ENCODE measurements around the gene THSD4.

The THSD4 gene

DNA sequence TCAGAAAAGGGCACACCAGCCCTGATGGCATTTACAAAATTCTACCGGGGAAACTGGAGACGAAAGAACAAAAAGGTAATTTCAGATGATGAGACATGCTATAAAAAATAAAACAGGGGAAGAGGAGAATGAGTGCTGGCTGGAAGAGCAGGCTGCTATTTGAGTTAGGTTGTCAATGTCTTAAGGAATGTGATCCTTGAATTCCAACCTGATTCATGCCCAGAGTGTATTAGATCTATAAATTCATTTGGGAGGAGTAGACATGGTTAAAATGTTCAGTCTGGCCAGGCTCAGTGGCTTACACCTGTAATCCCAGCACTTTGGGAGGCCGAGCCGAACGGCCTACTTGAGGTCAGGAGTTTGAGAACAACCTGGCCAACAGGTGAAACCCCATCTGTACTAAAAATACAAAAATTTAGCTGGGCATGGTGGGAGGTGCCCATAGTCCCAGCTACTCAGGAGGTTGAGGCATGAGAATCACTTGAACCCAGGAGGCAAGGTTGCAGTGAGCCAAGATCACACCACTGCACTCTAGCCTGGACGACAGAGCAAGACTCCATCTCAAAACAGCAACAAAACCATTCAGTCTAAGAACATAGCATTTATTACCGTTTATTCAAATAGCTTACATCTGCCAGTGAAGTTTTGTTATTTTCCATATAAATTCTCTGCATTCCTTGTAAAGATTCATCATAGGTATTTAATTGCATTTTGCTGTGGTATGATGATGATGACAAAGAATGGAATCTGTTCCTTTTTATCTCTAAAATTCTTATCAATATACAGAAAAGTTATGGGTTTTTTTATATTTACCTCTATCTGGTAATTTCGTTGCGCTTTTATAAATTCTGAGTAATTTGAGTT lies 568.4 kb downstream of the THSD4 start:
- peak; percentile 71 for DNase-seq

DNA sequence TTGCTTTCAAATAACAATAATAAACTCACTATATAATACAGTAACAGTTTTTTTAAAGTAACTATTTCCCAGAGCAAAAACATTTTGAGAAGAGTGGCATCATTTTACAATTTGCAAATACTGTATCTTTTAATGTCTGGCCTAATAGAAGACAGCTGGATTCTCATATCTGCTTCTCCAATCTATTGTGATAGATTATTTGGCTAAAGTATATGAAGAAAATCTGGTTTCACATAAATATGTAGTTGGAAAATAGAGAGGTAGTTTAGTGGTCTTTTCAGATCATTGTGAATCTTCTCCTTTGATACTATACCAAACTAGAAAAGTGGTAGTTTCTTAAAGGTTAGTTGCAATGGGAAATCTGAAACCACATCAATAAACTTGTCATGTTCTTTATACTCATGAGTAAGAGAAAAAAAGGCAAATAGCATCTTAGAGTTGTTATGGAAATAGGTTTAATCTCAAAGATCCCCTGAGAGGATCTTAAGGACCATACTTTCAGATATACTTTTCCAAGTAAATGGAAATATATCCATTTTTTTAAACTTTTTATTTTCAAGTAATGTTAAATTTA lies 570.2 kb downstream of the THSD4 start:
- peak; percentile 41 for DNase-seq

DNA sequence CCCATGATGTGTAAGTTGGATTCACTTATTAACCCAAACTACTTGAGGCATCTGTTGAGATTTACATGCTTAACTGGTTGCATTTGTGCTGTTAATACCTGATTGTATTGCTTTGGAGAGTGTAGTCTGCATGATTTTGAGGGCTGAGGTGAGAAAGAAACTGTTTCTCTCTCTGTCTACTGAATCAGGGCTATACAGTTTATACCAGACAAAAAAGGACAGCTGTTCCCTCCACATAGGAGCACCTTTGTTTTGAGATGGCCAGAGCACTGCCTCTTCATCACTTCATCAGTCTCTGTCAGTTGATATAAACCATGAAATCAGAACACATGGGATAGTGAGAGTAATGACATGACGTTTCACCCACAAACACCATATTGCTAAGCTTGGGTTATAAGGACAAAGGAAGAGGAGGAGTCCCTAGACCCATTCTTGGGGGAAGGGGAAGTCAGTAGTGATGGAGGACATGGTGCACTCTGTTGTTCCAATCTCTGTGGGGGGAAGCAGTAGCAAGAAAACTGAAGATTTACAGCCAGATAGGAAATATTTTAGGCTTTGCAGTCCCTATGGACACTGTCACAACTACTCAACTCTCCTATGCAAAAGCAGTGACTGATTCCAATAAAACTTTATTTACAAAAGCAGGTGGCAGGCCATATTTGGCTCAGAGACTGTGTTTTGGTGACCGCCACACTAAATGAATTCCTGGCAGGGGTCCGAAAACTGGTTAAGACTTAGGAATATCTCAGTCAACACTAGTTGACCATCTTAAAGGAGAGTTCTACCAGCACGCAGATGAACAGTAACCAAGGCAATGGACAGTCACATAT lies 571.2 kb downstream of the THSD4 start:
- DNase-seq = no peak

DNA sequence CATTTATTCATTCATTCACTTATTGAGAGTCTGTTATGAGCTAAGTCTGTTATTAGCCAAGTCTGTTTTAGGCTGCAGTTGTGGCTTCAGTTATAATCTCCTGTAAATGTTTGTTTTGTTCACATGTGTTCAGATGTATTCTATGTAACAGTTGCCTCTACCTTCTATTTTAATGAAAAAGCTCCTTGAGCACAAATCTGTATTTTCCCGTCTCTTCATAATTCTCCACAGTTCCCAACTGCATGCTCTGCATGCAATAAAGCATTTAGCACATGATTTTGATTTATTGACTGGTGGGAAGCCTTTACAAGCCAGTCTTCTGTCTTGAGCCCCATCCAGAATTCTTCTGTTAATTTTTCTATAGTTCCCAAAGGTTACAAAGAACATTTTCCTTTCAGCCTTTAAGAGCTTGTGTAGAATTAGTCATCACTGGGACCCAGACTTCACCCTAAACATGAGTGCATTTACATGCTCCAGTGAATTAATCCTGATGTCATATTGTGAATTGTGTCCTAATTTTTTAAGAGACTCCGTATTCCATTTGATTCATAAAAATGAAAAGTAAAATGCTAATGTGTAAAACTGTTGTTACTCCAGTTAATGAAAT lies 572.7 kb downstream of the THSD4 start:
- DNase-seq = peak; percentile 82

DNA sequence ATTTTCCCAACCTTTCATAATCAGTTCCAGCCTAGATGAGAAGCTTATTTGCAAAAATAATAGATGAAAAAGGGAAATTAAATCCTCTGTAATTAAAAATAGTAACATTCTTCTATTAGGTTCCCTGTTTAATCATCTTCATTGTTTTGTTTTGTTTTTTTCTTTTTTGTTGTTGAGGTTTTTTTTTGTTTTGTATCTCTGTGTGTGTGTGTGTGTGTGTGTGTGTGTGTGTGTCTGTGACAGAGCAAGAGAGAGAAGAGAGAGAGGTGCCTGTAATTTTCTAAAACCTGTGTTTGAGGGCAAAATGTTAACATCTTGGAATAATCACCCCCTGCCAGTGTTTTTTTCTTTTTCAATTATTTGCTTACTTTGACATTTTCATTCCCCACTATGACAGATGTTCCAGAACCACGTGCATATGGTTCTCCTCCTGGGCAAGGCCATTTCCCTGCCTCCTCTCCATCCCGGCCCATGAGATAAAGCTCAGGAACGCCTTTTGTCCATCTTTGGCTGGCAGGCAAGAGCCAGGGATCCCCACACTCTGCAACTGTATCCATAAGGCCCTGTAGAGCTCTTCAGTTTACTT lies 573.3 kb downstream of the THSD4 start:
- DNase-seq = no peak

DNA sequence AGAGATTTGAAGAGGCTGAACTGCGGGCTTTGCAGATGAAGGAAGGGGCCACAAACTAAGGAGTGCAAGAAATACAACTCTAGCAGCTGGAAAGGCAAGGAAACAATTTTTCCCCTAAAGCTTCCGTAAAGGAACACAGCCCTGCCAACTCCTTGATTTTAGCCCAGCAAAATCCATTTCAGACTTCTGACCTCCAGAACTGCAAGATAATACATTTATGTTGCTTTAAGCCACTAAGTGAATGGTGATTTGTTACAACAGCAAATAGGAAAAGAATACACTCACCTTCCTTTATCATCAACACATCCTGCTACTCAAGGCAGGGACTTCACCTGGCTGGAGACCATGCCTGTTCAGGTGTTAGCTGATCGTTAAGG lies 575.8 kb downstream of the THSD4 start:
- DNase-seq = no peak

DNA sequence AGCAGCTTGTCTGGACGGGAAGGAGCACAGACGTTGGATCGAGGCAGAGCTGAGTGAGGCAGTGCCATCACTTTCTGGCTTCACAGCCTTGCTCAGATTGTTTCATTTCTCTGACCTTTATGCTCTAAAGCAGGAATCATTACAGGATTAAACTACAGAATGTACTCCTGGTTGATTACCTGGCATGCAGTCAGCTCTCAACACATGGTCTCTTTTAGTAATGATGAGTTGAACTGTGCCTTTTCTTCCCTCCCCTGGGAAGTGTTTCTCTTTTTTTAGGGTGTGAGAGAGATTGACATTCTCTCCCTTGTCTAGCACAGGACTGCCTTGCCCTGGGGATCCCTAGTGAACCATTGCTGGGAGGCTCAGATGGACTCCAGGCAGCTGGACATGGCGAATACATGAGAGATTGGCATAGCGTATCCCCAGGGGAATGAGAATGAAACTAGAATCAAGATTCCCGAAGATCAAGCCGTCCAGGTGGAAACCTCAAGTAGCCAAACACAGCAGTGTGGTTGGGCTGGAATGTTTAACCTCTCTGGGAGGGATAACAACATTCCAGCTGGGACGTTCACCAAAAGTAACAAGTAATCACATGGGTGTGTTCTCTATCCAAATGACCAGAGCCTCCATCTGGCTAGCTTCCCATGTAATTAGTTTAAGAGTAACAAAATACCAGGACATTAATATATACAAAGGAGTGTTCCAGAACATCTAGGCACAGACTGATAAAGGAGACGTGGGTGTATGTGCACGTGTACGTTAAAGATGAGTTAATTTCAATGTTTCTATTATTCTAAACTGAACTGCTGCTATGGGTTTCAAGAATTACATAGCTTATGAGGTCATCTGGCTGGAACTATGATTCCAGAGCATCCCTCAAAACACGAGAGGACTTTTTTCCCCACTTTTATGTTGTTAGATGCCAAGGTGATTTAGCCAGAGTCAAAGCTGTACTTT lies 576.5 kb downstream of the THSD4 start:
- DNase-seq = peak; percentile 84

DNA sequence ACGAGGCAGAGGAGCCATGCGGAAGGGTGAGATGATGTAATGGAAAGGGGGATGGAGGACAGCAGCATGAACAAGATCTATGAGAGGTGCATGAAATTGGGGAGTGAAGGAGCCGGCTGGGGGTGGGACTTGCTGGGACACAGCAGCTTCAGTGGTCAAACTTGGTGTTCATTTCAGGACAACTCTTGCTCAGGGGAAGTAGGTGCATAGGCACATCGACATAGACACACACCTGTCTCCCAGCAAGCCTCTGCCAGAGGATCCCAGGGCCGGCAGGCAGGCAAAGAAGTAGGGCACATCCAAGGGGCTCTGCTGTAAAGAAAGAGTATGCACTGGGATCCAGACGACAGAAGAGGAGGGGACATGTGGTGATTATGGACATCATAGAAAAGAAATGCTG lies 582.0 kb downstream of the THSD4 start:
- DNase-seq = no peak

DNA sequence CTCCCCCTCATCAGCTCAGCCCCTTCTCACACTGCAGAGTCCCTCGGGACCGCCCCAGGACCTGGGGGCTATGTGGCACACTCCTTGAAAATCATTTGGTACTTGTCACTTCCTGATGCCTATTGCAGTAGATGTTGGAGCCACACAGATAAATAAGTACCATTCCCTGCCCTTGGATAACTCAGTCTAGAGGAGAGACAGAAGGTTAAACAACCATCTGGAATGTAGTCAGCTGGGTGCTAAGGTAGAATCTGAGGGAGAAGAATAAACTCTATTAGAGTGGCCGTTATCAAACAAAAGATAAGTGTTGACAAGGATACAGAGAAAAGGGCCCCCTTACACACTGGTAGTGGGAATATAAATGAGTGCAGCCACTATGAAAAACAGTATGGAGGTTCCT lies 582.8 kb downstream of the THSD4 start:
- DNase-seq = no peak

DNA sequence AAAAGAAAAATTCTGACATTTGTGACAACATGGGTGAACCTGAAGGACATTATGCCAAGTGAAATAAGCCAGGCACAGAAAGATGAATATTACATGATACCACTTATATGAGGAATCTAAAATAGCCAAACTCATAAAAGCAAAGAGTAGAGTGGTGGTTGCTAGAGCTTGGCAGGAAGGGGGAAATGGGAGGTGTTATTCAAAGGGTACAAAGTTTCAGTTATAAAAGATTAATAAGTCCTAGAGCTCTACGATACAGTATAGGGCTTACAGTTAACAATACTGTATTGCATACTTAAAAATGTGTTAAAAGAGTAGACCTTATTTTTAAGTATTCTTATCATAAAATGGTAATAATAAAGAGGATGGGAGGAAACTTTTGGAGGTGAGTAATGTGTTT lies 583.5 kb downstream of the THSD4 start:
- DNase-seq = no peak

DNA sequence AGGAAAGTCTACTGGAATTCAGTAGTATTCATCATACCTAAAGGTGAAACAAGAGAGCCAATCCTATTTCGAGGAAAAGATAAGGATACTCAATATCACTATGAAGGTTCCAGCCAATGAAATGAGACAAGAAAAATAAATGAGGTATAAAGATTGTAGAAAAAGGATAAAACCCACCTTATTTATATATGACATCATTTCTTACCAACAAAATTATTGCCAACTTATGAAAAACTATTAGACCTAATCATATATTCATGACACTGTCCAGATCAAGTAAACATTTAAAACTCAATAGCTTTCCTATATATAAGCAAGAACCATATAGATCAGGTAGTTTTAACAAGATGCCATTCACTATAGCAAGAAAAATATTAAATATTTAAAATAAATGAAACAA lies 584.7 kb downstream of the THSD4 start:
- DNase-seq = no peak

DNA sequence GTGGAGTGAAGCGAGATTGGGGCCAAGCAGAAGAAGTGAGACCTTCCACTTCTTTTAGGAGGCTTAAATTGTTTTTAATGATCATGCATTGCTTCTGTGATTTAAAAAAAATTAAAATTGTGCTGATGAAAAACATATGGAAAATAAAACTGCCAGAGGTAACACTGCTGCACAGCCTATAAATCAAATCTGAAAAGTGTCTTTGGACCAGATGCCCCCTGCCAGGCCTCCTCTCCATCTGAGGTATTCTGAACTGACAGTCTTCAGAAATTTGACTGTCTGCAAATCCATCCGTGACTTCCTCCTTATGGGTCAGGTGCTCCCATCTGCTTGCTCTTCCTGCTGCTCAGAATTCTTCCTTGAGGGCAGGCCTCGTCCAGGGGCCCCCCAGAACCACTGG lies 586.5 kb downstream of the THSD4 start:
- DNase-seq = no peak

DNA sequence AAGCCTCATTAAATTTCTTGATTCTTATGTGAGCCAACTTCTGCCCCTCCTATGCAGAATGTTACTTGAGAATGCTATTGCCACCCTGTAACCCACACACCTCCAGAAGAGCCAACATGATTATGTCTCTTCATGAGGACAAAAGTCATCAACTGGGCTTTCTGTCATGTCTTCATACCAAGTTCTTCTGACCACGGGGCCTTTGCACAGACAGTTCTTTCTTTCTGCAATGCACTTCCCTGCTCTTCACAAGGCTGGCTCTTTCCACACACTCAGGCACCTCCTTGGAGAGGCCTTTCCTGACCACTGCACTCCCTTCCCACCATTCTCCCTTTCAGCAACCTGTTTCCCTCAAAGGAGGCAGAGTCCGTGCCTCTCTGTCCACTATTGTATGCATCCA lies 587.2 kb downstream of the THSD4 start:
- DNase-seq = no peak

DNA sequence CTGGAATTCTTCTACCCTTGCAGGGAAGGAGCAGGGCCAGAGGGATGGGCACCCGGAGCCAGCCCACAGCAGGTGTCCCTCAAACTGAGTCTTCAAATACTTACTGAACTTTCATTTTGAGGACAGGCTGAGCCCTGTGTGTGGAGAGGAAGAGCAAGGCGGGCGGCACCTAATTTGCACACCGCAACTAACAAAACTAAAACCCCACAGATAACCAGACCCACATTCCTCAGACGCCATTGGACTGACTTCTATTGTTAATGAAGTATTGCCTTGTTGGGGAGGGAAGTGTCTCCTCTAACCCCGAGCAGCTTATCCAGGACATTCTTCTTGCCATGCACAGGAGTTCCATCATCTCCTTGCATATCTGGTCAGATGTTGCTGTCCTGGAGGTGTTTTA lies 589.9 kb downstream of the THSD4 start:
- peak; percentile 71 for DNase-seq

DNA sequence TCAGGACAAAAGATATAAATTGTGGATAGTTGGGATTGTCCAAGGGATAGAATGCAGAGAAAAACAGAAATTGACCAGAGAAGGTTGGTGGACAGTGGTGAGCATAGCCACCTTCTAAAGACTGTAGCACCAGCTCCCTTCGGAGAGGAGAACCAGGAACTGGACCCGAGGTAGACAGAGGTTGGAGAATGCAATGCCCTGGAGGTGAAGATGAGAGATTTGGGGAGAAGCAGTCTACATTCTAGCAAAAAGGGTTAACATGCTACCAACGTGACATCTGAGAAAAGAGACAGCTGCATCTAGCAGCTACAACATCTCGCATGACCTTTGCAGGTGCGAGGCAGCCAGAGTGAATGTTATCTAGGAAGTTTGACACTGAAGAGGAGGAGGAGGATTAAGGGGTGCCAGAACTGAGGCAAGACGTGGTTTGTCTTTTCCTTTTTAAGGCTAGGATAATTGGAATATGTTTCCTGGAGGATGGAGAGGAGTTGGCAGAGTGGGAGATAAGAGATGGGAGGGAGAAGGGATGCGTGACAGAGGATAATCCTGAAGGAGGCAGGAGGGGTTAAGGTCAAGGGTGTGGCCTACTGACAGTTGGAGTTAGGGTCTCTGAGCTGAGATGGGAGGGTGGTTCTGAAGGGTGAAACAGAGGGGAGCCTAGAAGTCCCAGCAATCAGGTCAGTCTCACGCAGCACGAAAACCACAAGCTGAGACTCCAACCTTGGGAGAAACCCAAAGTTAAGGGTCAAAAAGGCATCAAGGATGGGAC lies 591.4 kb downstream of the THSD4 start:
- DNase-seq = no peak

DNA sequence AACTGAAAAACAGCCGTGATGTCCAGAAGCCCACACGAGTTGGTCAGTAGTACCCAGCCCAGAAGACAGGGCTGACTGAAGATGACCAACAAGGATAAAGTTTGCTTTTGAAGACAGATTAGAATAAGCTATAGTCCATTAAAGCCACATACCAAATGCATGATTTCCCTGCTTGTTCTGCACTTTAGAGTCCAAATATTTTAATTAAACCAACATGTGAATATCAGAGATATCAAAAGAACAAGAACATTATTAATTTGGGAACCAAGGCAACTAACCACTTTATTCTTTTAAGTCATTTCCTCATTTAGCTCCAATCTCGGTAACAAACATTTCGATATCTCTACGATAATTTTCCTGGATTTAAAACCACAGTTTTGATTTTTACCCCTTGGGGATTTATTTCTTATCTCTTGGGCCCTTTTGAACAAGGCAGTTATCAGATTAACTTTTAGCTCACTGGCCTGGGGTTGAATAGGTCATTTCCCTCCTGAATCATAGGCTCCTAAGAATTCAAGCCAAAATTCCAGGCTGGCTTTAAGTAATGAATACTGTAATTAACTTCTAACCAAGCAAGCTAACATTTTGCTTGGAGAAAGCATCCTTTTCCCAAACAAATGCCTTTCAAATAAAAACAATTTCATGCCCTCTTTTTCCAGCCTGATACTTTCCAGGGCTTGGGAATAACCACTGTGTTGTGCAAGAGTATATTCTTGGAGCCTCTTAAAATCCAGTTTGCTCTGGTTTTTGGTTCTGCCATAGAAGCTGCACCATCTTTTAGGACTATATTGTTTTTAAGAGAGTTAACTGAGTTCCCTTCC lies 592.2 kb downstream of the THSD4 start:
- DNase-seq = peak; percentile 73

DNA sequence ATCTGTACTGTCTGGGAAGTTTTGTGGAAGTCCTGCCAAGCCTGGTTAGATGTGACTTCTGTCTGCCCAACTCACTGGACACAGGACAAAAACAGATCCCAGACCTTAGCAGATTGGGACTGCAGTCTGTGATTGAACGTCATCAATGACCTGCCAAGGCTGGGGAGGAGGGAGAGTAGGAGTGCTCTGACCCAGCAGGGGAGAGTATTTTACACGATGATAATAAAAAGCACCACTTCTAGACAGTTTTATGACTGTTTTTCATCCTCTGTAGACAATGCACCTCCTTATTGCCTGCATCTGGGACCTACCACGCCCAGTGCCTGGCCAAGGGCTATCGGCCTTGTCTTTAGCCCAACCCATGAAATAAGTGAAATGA lies 592.8 kb downstream of the THSD4 start:
- no peak for DNase-seq

DNA sequence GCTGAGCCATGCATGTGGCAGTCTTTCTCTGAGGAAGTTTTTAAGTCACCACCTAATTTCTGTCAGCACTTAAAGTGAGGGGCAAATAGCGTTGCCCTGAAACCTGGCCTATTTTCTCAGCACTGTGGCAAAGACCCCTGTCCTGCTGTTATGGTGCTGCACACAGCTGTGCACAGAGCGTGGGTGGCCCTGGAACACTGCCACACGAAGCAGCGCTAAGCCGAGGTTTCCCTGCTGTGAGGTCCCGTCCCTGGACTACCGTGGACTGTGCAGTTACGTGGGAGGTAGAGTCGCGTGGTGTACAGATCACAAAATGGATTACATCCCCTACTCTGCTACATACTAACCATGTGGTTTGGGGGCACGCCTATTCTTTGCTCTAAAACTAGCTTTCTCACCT lies 593.5 kb downstream of the THSD4 start:
- no peak for DNase-seq

DNA sequence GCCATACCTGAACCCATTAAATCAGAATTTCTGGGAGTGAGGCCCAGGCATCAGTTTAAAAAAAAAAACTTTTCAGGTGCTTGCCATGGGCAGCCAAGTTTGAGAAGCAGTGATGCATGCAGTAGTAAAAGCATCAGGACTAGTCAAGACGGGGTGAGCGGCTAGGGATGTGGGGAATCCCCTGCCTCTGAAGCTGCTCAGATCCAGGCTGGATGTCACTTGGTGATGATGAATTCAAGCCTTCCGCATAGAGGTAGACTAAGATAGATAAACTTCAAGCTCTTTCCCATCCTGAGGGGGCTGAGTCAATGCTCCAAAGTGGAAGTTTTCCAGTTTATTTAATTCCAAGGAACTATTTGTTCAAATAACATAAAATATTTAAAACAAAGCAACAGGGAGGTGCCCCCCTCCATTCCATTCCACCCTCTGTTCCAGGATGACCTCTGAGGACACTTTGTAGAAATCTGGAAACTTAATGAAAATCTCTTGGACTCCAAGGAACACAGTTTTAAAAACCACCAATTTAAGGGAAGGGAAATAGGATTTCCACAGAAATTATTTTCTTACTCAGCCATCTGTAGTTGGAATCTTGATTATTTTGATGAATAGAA lies 594.6 kb downstream of the THSD4 start:
- DNase-seq = no peak

DNA sequence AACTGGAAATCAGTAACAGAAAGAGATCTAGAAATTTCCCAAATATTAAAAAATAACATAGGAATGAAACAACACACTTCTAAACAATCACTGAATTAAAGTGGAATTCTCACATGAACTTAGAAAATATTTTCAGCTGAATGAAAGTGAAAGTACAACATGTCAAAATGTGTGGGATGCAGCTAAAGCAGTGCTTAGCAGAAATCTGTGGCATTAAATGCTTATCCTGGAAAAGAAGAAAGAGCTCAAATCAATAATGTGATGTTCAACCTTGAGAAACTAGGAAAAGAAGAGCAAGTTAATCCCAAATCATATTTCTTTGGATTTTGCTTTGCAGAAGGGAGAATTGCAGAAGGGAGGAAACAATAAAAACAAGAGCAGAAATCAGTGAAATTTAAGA lies 596.9 kb downstream of the THSD4 start:
- DNase-seq = no peak
